ENCODE results near the gene HABP4. TPM values are rescaled to one million over a fixed set of nuclear protein-coding genes. Genes with fewer than 3 reads are reported as not detected.

HABP4 gene
- polyA plus RNA-seq, 4 donors, result 20.9 to 22.5 (median 21.6) TPM

- DNase-seq (ENCODE audit: low read depth in 4 of 4, low spot score in 3 of 4), result no peak
Measured at GRCh38 chr9:96467784-96468183, 17.8 kb downstream of the HABP4 start.

- DNase-seq (ENCODE audit: low read depth in 4 of 4, low spot score in 3 of 4), result no peak
Measured at GRCh38 chr9:96476013-96476412, 26.0 kb downstream of the HABP4 start.

GRCh38 chr9:96476591-96476990, 26.6 kb downstream of the HABP4 start:
- no peak for DNase-seq (ENCODE audit: low read depth in 4 of 4, low spot score in 3 of 4)

- DNase-seq (ENCODE audit: low read depth in 4 of 4, low spot score in 3 of 4), result no peak
Measured at GRCh38 chr9:96478829-96479371, 28.9 kb downstream of the HABP4 start.

DNA sequence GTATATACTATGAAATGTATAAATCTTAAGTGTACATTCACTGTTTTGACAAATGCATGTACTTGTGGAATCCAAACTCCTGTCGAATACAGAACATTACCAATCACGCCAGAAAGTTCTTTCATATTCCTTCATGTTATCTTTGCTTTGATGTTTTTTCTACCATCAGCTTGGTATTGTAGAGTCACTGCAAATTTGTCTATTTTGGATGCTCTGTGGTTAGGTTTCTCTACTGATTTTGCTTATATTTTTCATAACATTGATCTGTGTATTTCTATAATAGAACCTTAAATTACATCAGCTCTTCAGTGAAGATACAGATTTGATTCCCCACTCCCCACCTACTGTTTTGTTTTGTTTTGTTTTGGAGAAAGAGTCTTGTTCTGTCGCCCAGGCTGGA, 30.8 kb downstream of the HABP4 start:
- DNase-seq (ENCODE audit: low read depth in 4 of 4, low spot score in 3 of 4), result no peak

DNA sequence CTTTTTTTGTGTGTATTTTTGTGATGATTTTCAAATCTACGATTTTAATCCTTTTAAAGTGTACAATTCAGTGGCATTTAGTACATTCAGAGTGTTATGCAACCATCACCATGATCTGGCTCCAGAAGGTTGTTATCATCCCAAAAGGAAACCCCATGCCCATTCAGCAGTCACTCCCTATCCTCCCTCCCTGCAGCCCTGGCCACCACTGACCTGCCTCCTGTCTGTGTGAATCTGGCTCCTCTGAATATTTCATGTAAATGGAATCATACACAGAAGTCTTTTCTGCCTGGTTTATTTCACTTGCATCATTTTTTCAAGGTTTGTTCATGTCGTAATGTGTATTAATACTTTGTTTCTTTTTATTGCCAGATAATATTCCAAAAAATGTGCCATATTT, 32.5 kb downstream of the HABP4 start:
- DNase-seq (ENCODE audit: low read depth in 4 of 4, low spot score in 3 of 4), result no peak

DNA sequence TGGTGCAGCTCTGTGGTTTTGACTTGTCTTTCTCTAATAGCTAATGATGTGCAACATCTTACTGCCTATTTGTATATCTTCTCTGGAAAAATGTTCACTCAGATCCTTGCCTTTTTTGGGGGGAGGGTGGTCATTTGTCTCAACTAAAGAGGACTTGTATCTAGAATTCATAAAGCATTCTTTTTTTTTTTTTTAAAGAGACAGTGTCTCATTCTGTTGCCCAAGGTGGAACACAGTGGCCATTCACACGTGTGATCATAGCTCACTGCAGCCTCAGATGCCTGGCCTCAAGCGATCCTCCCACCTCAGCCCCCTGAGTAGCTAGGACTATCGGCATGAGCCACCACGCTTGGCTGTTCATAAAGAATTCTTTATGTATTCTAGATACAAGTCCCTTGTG, 33.2 kb downstream of the HABP4 start:
- no peak for DNase-seq (ENCODE audit: low read depth in 4 of 4, low spot score in 3 of 4)

- DNase-seq (ENCODE audit: low read depth in 4 of 4, low spot score in 3 of 4), result no peak
Measured at GRCh38 chr9:96483733-96484390, 33.9 kb downstream of the HABP4 start.

DNA sequence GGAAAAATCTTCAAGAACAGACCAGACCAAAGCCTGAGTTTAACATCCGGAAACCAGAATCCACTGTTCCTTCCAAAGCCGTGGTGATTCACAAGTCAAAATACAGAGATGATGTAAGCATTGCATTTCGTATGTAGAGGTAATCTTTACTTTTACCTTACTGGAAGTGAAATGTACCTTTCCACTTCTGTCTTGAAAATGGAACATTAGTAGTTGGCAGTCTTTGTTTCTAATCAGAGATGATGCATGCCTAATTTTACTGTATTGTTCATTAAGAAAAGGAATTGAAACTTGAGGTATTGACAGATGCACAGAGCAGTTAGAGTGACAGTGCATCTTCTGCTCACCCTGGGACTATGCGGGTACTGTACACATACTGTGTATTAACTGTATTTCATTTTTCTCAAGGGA, 34.6 kb downstream of the HABP4 start:
- DNase-seq (ENCODE audit: low read depth in 4 of 4, low spot score in 3 of 4), result no peak

DNA sequence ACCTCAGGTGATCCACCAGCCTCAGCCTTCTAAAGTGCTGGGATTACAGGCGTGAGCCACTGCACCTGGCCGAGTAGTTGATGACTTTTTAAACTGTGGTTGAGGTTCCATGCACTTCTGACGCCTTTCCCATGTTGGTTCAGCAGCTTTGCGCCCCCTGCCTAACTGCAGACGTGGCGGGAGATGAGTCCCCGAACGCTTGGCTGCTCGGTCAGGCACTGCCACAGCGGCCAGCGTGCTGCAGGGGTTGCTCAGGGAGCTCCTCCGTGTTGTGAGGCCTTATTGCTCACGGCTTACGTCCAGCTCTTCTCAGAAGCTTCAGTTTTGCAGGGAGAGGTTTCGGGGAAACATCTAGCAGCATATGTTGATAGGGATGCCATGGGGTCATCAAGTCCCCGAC, 35.3 kb downstream of the HABP4 start:
- no peak for DNase-seq (ENCODE audit: low read depth in 4 of 4, low spot score in 3 of 4)

- DNase-seq (ENCODE audit: low read depth in 4 of 4, low spot score in 3 of 4), result no peak
Measured at GRCh38 chr9:96486386-96487028, 36.5 kb downstream of the HABP4 start.

DNA sequence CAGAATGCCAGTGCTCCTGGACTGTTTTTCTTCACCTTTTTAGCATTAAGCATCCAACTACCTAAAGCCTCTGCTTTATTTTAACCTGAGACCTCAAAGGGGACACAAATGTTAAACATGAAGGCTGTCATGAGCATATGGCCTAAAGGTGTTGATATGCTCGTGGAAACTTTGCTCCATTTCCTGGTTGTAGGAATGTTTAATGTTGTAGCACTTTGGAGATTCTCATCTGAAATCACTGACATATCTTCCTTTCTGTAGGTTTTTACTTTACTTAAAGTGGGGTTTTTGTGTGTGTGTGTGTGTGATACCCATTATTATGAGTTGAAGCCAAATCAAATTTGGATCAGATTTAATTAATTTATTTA, 37.0 kb downstream of the HABP4 start:
- no peak for DNase-seq (ENCODE audit: low read depth in 4 of 4, low spot score in 3 of 4)

DNA sequence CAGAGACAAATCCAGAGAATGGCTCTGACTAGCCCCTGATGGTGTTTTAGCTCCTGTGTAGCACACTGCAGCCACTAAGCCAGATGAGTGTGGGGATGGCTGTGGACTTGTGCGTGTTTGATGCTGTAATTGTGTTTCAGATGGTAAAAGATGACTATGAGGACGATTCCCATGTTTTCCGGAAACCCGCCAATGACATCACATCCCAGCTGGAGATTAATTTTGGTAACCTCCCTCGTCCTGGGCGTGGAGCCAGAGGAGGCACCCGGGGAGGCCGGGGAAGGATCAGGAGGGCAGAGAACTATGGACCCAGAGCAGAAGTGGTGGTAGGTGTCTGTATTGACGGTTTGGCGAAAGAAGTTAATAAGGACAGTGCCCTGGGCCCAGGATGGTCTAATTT, 38.0 kb downstream of the HABP4 start:
- no peak for DNase-seq (ENCODE audit: low read depth in 4 of 4, low spot score in 3 of 4)

DNA sequence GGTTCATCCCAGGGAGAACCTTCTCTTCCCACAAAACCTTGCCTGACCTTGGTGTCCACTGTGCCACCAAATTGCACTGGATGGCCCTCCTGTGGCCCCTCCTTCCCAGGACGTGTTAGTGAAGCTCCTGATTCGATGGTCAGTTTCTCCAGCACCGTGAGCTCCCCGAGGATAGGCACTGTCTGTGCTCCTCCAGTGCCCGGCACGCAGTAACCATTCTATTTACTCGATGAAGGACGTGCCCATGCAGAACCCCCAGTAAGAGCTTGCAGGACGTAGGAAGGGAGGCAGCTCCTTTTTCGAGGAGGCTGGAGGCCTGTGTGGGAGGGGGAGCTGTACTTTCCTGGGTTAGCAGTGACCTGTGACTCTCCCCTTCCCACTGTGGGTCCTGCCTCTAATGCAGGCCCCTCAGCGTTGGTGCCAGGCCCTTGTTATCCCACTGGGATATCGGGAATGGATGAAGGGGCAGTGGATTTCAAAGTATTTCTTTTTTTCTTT, 39.6 kb downstream of the HABP4 start:
- no peak for DNase-seq (ENCODE audit: low read depth in 4 of 4, low spot score in 3 of 4)

DNA sequence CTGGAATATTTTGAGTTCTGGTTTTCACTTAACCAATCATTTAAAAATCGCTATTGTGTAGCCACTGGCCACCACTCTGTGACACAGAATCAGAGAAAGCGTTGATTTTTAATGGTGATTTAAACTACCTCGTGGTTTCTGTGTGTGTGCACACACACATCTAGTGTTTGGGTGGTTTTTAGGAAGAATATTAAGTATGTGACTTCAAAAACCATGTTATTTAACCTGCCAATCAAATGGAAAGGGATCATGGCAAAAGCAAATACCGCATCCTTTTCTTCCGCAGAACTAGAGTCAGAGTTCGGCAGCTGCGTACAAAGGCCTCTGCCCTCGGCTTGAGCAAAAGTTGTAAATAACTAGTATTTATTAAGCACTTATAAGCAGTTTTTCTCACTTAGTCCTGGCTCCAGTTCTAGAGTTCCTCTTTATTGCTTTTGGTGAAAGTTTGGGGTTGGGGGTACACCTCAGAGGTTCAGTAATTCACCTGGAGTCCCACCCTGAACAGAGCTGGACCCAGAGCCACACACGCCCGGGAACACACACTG, 40.6 kb downstream of the HABP4 start:
- DNase-seq (ENCODE audit: low read depth in 4 of 4, low spot score in 3 of 4), result no peak

DNA sequence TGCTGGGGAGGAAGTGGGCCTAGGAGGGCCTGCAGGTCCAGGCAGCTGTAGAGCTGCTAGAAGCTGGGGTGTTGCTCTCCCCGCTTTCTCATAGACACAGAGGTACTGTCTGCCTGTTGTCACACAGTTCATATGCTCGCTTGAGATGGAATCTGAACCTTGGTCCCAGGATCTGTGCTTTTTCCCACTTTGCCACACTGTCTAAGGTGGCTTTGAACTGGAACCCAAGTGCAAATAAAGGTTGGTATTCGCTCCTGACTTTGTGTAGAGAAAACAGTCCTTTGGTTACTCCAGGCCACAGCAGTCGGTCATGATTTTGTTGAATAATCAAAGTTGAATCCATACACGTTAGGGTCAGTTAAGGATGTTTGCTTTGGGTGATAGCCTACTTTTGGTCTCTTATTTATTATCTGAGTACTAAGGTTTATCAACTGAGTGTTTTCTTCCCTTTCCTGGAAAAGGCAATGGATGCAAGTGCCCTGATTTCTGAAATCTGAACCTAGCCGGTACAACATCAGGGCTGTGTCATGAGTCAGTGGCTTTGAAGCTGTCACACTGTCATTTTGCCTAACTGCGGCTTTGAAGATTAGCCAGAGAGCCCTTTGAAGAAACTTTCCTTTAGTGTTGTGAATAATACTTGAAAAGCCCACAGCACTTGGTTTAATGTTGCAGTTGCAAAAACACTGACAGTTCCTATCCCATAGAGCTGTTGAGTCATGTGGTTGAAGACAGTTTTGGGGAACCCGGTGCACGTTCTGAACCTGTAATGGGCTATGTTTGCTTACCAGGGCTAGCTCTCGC, 41.3 kb downstream of the HABP4 start:
- peak in 3 of 4 donors; percentile 38 to 55 (median 39) for DNase-seq (ENCODE audit: low read depth in 4 of 4, low spot score in 3 of 4)

DNA sequence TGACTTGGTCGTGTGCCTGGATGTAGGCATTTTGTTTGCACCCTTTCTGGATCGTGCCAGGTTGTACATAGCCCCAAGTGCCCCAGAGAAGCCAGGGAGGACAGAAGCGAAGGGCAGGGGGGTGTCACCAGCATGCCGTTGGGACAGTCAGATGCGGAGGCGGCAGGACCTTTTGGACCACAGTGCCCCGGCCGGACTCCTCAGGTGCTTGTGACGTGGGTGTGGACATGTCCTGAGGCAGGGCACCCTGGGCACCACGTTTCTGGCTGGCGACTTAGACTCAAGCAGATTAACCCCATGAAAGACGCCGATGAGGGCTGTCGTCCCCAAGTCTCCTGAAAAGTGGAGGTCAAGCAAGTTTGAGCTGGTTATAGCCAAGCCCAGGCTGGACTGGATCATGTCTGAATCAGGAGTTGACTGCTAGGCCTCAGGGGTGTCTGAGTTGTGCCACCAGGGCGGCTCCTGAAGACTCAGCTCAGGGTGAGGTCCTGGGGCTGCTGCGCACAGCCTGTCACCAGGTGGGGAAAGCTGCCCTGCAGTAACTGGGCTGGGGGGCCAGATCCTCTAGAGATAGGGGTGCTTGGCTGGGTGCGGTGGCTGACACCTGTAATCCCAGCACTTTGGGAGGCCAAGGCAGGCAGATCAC, 42.0 kb downstream of the HABP4 start:
- no peak for DNase-seq (ENCODE audit: low read depth in 4 of 4, low spot score in 3 of 4)

DNA sequence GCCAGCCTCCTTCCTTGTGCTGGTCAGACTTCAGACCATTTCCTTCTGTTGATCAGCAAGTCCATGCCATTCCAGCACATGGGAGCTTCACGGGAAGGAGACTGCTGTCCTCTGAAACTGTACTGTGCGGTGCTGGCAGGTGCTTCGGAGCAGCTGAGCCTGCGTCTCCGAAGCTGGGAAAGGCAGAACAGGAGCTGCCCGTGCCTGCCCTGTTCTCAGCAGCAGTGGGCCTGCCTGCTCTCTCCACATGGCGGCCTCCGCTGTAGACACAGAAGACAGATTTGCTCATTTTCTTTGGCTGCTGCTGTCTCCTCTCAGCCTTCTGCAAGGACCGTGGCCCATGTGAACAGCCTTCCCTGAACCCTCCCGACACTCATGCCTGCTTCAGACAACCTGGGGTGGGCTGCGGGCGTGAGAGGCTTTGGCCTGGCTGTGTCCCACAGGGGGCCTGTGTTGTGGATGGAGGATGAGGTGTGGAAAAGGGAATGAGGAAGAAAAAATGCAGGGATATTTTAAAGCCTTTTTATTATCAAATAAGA, 43.1 kb downstream of the HABP4 start:
- no peak for DNase-seq (ENCODE audit: low read depth in 4 of 4, low spot score in 3 of 4)

GRCh38 chr9:96493757-96494156, 43.8 kb downstream of the HABP4 start:
- no peak for DNase-seq (ENCODE audit: low read depth in 4 of 4, low spot score in 3 of 4)

GRCh38 chr9:96494215-96494800, 44.3 kb downstream of the HABP4 start:
- no peak for DNase-seq (ENCODE audit: low read depth in 4 of 4, low spot score in 3 of 4)

Data from right renal pelvis (tissue), 4 donors.